ENCODE results near the gene ZNF33A.
"Not testable (repeated sequence)": the region's sequence is repeated elsewhere in the genome, so short reads cannot be mapped to it uniquely, and the experiment has no call there.

Gene ZNF33A

DNA sequence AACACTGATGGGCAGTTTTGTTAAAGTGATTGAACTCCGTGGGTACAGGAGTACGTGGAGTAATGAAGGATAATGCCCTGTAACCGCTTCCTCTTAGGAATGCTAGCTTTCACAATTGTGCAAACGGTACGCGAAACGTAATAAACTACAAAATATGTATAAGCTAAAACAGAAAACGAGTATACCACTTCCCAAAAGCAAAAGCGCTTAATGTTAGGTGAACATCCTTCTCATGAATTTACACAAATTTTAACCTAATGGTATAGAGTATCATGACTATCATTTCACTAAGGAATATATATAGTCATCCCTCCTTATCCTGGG, 33.6 kb upstream of the ZNF33A start:
- DNase-seq (ENCODE audit: low read depth) = no peak
- TF ChIP-seq MYC (IDR thresholded peaks at IDR 0.05; ENCODE audit: low read depth, low read length) (no peak), POLR2A (IDR thresholded peaks at IDR 0.05; ENCODE audit: extremely low read depth, insufficient read length) (no peak), MAX (IDR thresholded peaks at IDR 0.05; ENCODE audit: low read depth, low read length) (no peak), CTCF (IDR thresholded peaks at IDR 0.05; ENCODE audit: low read depth, low read length) (no peak)
- peak overlapping the region; percentile 58 for H3K4me3 ChIP-seq (ENCODE audit: low read depth, low read length)

DNA sequence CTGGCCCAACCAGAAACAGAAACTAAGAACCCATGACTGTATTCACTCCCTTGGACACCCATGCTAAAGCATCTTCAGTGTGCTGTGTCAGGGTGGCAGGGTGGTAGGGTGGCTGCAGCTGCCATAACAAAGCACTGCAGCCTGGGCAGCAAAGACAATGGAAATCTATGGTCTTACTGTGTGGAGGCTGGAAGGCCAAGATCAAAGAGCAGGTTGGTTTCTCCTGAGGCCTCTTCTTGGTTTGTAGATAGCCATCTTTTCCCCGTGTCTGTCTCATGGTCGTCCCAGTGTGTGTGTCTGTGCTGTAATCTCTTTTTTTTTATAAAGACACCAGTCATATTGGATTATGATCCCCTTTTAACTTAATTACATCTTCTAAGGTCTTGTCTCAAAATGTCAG, 18.8 kb upstream of the ZNF33A start:
- TF ChIP-seq MYC (IDR thresholded peaks at IDR 0.05; ENCODE audit: low read depth, low read length) (no peak), CTCF (IDR thresholded peaks at IDR 0.05; ENCODE audit: low read depth, low read length) (no peak), POLR2A (IDR thresholded peaks at IDR 0.05; ENCODE audit: extremely low read depth, insufficient read length) (no peak), MAX (IDR thresholded peaks at IDR 0.05; ENCODE audit: low read depth, low read length) (no peak)
- DNase-seq (ENCODE audit: low read depth) = no peak
- H3K4me3 ChIP-seq (ENCODE audit: low read depth, low read length) = no peak overlapping the region

- DNase-seq (ENCODE audit: low read depth) = no peak
- TF ChIP-seq MYC (IDR thresholded peaks at IDR 0.05; ENCODE audit: low read depth, low read length) (no peak), CTCF (IDR thresholded peaks at IDR 0.05; ENCODE audit: low read depth, low read length) (no peak), POLR2A (IDR thresholded peaks at IDR 0.05; ENCODE audit: extremely low read depth, insufficient read length) (no peak), MAX (IDR thresholded peaks at IDR 0.05; ENCODE audit: low read depth, low read length) (no peak)
- no peak overlapping the region for H3K4me3 ChIP-seq (ENCODE audit: low read depth, low read length)
Measured at GRCh38 chr10:37992083-37992482, 18.4 kb upstream of the ZNF33A start.

DNA sequence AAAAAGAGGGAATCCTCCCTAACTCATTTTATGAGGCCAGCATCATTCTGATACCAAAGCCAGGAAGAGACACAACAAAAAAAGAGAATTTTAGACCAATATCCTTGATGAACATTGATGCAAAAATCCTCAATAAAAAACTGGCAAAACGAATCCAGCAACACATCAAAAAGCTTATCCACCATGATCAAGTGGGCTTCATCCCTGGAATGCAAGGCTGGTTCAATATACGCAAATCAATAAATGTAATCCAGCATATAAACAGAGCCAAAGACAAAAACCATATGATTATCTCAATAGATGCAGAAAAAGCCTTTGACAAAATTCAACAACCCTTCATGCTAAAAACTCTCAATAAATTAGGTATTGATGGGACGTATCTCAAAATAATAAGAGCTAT, 11.6 kb upstream of the ZNF33A start:
- H3K4me3 ChIP-seq (ENCODE audit: low read depth, low read length); DNase-seq (ENCODE audit: low read depth): not testable (repeated sequence)

- not testable (repeated sequence) for DNase-seq (ENCODE audit: low read depth); H3K4me3 ChIP-seq (ENCODE audit: low read depth, low read length)
Measured at GRCh38 chr10:38000474-38000873, 10.0 kb upstream of the ZNF33A start.

DNA sequence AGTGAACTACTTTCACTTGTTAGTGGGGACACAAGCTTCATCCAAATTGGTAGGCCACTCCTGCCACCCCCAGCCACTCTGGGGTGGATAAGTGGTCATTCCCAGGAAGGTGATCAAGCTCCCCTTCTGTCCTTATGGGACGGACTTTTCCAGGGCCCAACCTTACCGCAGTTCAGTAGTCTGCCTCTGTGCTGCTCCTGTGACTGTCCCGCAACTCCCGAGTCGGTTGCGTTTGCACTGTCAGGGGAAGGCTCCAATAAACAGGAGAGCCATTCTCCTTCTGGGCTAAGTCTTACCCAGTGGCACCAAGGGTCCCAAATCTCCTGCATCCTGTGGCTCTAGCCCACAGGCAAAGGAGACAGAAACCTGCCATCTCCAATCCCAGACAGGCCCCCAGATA, 7.4 kb upstream of the ZNF33A start:
- no peak for TF ChIP-seq MAX (IDR thresholded peaks at IDR 0.05; ENCODE audit: low read depth, low read length)
- no peak for TF ChIP-seq CTCF (IDR thresholded peaks at IDR 0.05; ENCODE audit: low read depth, low read length)
- no peak for TF ChIP-seq POLR2A (IDR thresholded peaks at IDR 0.05; ENCODE audit: extremely low read depth, insufficient read length)
- TF ChIP-seq MYC (IDR thresholded peaks at IDR 0.05; ENCODE audit: low read depth, low read length) = no peak
- no peak for DNase-seq (ENCODE audit: low read depth)
- H3K4me3 ChIP-seq (ENCODE audit: low read depth, low read length) = no peak overlapping the region

DNA sequence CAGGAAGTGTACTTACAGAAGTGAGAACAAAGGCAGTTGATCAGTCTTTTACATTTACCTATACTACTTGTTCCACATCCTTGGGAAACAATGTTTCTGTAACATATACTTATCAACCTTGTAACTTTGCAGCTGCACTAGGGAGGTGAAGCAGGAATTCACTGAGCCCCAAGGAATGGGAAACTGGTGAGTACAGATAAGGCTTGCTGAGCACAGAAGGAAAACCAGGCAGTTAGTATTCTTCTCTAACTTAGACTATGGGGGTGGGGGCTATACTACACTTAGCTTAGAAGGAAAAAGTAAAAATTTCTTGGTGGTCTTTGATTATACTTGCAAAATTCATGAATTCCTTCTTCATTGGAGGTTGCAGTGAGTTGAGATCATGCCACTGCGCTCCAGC, 6.9 kb upstream of the ZNF33A start:
- H3K4me3 ChIP-seq (ENCODE audit: low read depth, low read length) = no peak overlapping the region
- TF ChIP-seq CTCF (IDR thresholded peaks at IDR 0.05; ENCODE audit: low read depth, low read length) (no peak), MAX (IDR thresholded peaks at IDR 0.05; ENCODE audit: low read depth, low read length) (no peak), POLR2A (IDR thresholded peaks at IDR 0.05; ENCODE audit: extremely low read depth, insufficient read length) (no peak), MYC (IDR thresholded peaks at IDR 0.05; ENCODE audit: low read depth, low read length) (no peak)
- no peak for DNase-seq (ENCODE audit: low read depth)
